BE2C (cell line): ENCODE data around the gene STXBP3. TPM values are rescaled to one million over a fixed set of nuclear protein-coding genes. Genes with fewer than 3 reads are reported as not detected.
A peak's percentile ranks its signal among the peaks of the same experiment; 100 is the strongest.
"Not testable (repeated sequence)": the region's sequence is repeated elsewhere in the genome, so short reads cannot be mapped to it uniquely, and the experiment has no call there.

Experiments used
- DNase-seq: peaks from one replicate; pipeline ENCODE4 v3.0.0-alpha.2; 2020
- H3K27me3 ChIP-seq: fragments of 250-450 bp; sonication (Bioruptor Pico); 2 replicates; pipeline ENCODE4 v1.5.1; 2020; ENCODE audit warnings: mild to moderate bottlenecking
- H3K36me3 ChIP-seq: fragments of 250-450 bp; sonication (Bioruptor Pico); 2 replicates; pipeline ENCODE4 v1.5.1; 2020; ENCODE audit warnings: mild to moderate bottlenecking
- H3K4me1 ChIP-seq: fragments of 250-450 bp; sonication (Bioruptor Pico); 2 replicates; pipeline ENCODE4 v1.5.1; 2020
- H3K4me3 ChIP-seq: 2 replicates; pipeline ENCODE4 v1.5.1; 2011; ENCODE audit warnings: low read depth, low read length
- H3K9me3 ChIP-seq: fragments of 250-450 bp; sonication (Bioruptor Pico); 2 replicates; pipeline ENCODE4 v1.5.1; 2020
- polyA plus RNA-seq: library from polyadenylated mRNA; unstranded; fragments of >200 nt; gene quantifications from one replicate; pipeline ENCODE4 v1.2.1, GENCODE V29; 2012; ENCODE audit warnings: low read depth, missing spikeins; ENCODE audit not compliant: insufficient read length, insufficient read depth
- TF ChIP-seq, protein P1 (sequence below): IDR thresholded peaks from 2 replicates; pipeline ENCODE4 v1.5.1; 2012; ENCODE audit warnings: mild to moderate bottlenecking, low read depth, low read length

STXBP3 gene, protein sequence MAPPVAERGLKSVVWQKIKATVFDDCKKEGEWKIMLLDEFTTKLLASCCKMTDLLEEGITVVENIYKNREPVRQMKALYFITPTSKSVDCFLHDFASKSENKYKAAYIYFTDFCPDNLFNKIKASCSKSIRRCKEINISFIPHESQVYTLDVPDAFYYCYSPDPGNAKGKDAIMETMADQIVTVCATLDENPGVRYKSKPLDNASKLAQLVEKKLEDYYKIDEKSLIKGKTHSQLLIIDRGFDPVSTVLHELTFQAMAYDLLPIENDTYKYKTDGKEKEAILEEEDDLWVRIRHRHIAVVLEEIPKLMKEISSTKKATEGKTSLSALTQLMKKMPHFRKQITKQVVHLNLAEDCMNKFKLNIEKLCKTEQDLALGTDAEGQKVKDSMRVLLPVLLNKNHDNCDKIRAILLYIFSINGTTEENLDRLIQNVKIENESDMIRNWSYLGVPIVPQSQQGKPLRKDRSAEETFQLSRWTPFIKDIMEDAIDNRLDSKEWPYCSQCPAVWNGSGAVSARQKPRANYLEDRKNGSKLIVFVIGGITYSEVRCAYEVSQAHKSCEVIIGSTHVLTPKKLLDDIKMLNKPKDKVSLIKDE
- polyA plus RNA-seq = 12.1 TPM

DNA sequence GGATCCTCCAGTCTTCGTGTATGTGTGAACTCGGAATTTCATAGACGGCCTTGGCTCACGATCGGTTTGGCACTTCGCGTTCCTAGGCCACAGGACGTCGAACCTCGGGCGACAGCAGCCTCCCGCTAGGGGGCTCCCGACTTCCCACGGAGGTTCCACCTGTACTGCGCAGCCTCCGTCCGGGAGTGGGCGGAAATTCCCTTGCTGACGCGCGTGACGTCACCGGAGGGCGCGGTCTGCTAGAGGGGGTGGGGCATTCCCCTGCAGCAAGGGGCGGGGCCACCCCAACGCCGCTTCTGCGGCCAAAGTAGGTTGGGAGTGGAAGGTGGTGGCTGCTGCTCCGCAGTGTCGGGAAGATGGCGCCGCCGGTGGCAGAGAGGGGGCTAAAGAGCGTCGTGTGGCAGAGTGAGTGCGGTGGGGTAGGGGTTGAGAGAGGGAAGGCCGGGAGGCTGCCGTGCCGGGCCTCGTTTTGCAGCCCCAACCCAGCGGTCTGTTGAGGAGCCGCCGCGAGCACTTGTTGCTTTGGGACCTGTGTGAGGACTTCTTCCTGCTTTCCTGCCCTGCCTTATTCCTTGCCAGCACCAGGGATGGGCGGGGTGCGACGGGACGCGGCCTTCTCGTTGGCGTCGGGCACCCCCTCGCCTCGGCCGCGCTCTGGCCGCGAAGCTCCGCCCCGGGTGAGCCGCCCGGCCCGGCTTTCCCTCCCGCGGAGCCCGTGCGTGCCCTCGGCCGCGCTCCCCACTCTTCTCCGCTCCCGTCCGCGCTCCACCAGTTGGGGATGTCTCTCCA lies at the start of gene STXBP3:
Gene STXBP3, plus strand, starts transcription at position 293 of the 789 bp plus-strand sequence. Its CDS starts 64 bp downstream, at position 357.
- no peaks in the 10 kb centered on the region for H3K36me3 ChIP-seq
- TF ChIP-seq, protein P1, sequence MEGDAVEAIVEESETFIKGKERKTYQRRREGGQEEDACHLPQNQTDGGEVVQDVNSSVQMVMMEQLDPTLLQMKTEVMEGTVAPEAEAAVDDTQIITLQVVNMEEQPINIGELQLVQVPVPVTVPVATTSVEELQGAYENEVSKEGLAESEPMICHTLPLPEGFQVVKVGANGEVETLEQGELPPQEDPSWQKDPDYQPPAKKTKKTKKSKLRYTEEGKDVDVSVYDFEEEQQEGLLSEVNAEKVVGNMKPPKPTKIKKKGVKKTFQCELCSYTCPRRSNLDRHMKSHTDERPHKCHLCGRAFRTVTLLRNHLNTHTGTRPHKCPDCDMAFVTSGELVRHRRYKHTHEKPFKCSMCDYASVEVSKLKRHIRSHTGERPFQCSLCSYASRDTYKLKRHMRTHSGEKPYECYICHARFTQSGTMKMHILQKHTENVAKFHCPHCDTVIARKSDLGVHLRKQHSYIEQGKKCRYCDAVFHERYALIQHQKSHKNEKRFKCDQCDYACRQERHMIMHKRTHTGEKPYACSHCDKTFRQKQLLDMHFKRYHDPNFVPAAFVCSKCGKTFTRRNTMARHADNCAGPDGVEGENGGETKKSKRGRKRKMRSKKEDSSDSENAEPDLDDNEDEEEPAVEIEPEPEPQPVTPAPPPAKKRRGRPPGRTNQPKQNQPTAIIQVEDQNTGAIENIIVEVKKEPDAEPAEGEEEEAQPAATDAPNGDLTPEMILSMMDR = peak; percentile 95
- peak; percentile 100 for DNase-seq
- peak within 1 kb of the TSS; percentile 80 for H3K4me3 ChIP-seq
- no peaks in the 10 kb centered on the region for H3K9me3 ChIP-seq
- H3K4me1 ChIP-seq = no peaks in the 10 kb centered on the region
- no peaks in the 10 kb centered on the region for H3K27me3 ChIP-seq

- Histone ChIP-seq H3K36me3 (peaks cover 73% of the 10 kb centered on the region), H3K9me3 (no peaks in the 10 kb centered on the region; the same call in 1 of the 2 replicates), H3K4me1 (no peaks in the 10 kb centered on the region), H3K4me3 (no peak overlapping the region), H3K27me3 (no peaks in the 10 kb centered on the region)
- no peak for DNase-seq
- TF ChIP-seq, protein P1 = no peak
Observed at GRCh38 chr1:108699375-108700332, 46.8 kb upstream of the STXBP3 start.

DNA sequence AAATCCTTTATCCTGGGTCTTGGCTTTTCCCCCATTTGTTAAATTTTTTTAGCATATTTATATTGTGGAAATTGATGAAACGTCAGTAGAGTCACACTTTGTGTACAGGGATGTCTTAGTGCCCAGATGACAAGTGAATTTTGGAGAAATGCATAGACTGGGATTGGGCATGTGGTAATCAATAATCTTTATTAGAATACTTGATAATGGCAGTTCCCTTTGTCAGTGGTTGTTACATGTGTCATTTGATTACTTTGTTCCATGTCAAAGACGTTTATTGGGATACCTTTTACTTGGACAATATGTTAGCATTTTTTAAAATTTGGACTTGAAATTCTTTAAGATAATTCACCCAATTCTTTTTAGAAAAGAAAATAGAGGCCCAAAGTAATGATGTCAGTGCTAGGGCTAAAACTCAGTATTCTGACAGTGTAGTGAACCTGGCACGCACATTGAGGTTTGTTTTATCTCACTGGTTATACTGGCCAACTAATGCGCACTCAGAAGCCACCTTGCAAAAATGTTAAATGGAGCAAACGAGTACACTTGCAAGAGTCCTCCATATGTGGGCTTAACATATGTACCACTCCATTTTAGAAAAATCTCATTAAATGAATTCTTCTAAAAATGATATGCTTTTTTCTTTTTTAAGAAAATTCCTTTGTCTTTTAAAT lies 45.2 kb upstream of the STXBP3 start:
- DNase-seq = no peak
- TF ChIP-seq, protein P1 = no peak
- H3K4me3 ChIP-seq = no peak overlapping the region
- H3K4me1 ChIP-seq = no peaks in the 10 kb centered on the region
- no peaks in the 10 kb centered on the region for H3K27me3 ChIP-seq
- no peaks in the 10 kb centered on the region; the same call in 1 of the 2 replicates for H3K9me3 ChIP-seq
- H3K36me3 ChIP-seq = peaks cover 58% of the 10 kb centered on the region

DNA sequence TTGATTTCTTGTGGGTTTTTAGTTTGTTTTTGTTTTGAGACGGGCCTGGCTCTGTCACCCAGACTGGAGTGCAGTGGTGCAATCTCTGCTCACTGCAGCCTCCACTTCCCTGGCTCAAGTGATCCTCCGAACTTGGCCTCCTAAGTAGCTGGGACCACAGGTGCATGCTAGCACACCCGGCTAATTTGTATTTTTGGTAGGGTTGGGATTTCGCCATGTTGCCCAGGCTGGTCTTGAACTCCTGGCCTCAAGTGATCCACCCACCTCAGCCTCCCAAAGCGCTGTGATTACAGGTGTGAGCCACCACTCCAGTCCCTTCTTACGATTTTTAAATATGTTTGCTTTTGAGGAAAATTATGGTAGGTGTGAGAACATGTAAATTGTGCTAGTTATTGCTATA lies 44.4 kb upstream of the STXBP3 start:
- H3K36me3 ChIP-seq = peaks cover 50% of the 10 kb centered on the region
- not testable (repeated sequence) for DNase-seq, H3K4me1 ChIP-seq, H3K4me3 ChIP-seq, H3K9me3 ChIP-seq, H3K27me3 ChIP-seq

- no peak for DNase-seq
- TF ChIP-seq, protein P1 = no peak
- 0 out of 2 replicates have a peak, but pooled peaks cover 4% of the 10 kb centered on the region for H3K4me1 ChIP-seq
- H3K27me3 ChIP-seq = no peaks in the 10 kb centered on the region
- peaks cover 31% of the 10 kb centered on the region for H3K36me3 ChIP-seq
- no peaks in the 10 kb centered on the region; the same call in 1 of the 2 replicates for H3K9me3 ChIP-seq
- H3K4me3 ChIP-seq = no peak overlapping the region
Observed at GRCh38 chr1:108703939-108704338, 42.5 kb upstream of the STXBP3 start.
